CD4-positive, alpha-beta T cell treated with Interleukin-12 subunit alpha and Interleukin-12 subunit beta, for 1 hour (primary cell): Measurements from ENCODE around the gene MACF1.
"Not testable (repeated sequence)": the region's sequence is repeated elsewhere in the genome, so short reads cannot be mapped to it uniquely, and the experiment has no call there.

ENCODE experiments used
- DNase-seq: peaks from one replicate; pipeline ENCODE4 v3.0.0-alpha.2; 2020

The MACF1 gene

GRCh38 chr1:39500862-39501389 is 296.4 kb downstream of the MACF1 start:
- DNase-seq, result no peak

- DNase-seq, result no peak
Observed at GRCh38 chr1:39501666-39502065, 297.2 kb downstream of the MACF1 start.

GRCh38 chr1:39504436-39504835 is 299.9 kb downstream of the MACF1 start:
- DNase-seq, result not testable (repeated sequence)

GRCh38 chr1:39505289-39505688 is 300.8 kb downstream of the MACF1 start:
- no peak for DNase-seq

- DNase-seq, result no peak
Observed at GRCh38 chr1:39507230-39507928, 302.9 kb downstream of the MACF1 start.

DNA sequence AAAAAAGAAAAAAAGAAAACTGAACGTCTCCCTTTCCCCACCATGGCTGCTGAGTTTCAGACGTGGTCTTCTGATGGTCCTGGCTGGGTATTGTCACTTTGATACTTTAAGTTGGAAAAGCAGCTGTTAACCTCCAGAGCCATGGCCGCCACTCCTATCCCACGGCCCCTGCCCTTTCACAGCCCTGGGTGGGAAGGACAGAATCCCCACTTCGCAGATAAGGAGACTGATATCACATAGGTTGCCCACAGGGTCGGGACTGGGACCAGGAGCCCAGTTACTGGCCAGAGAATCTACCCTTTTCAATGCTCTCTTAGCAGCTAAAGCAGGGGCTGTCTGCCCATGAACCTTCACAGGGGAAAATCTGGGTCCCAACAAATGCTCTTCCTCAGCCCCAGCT is 303.8 kb downstream of the MACF1 start:
- no peak for DNase-seq

DNA sequence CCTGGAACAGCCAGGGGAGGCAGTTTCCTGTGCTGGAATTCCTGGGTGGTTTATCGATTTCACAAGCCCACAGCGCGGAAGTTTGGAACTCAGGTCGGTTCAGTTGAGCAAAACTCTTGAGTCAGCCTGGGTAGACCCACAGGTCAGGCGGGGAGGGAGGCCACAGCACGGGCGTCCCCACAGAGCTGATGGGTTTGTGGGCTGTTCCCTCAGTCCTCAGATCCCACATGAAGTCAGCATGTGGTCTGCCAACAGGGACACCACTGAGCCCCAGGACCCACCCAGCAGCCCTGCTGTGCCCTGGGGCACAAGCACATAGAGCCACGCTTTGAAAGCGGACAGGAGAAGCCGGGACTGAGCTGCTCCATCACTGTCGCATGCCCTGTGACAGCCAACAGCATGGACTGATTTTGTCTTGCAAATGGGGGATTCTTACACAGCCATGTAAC is 304.4 kb downstream of the MACF1 start:
- no peak for DNase-seq

DNA sequence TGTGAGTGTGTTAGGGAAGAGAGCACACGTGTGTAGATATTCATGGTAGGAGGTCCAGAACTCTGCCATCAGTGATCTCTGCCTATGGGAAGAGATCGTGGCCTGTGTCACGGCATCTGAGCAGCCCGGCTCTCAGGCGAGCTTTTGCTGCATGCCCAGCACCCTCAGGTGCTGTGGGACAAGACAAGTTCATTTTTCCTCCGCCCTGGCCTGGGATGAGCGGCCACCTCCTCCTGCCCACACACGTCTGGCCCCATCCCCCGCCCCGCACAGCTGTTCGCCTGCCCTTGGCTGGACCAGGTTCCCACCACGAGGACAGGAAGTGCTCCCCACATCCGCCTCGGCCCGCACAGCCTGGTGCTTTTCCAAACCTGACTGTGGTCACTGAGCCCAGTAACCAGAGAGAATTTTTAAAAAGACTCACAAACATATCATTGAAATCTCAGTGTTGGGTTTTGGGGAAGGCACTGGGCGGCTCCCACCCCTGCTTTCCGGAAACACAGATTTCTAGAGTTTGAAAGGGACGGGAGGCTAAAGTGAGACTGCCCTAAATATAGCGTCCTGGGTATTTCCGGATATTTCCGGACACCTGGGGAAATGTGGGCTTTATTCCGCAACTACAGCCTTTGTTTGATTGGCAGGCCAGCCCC is 305.0 kb downstream of the MACF1 start:
- DNase-seq, result peak; percentile 15

DNA sequence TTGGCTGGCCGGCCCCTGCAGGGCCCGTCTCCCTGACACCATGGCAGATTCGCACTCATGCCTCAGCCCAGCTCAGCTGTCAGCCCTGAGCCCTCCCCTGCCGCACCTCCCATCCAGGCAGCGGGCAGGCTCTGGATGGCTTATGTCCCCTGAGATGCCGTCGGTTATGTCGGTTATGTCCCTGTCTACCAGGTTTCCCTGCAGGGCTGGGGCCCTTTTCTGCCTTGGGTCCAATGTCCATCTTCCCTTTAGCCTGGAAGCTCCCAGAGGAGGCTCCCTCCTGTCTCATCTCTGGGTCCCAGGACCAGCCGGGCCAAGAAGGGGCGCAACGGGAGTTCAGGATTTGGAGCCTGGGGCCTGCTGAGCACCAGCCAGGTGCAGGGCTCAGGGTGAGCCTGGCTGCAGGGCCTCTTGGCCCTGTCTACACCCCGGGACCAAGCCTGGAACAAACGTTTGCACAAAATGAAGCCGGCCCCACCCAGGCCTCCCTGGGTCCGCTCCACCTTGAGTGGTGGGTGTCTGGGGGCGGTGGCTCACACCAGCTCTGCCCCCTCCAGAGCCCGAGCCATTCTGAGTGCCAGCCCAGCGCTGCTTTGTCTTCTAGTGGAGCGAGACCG is 306.2 kb downstream of the MACF1 start:
- not testable (repeated sequence) for DNase-seq

GRCh38 chr1:39511477-39511876 is 307.0 kb downstream of the MACF1 start:
- not testable (repeated sequence) for DNase-seq

DNA sequence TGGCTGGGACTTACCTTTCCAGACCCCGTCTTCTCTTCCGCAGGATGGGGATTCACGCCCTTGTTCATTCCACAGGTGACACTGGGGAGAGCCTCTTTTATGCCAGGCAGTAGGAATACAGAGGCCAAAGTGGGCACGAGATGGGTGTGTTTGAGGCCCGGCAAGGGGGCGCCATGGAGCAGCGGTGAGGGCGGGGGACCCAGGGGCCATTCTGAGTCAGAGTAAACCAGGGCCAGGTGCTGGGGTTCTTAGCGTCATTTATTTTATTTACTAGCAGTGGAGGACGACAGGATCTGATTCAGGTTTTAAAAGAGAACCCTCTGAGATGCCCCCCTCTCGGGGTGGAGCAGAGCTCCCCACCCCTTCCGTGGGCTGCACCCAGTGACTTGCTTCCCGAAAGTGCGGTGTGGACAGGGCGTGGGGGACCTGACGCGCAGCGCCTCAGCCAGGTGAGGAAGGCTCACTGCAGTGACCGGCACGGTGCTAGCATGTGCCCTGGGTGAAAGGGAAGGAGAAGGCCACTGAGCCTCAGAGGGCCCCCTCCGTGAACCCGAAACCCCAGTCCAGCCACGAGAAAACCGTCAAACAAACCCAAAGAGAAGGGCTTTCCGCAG is 307.8 kb downstream of the MACF1 start:
- not testable (repeated sequence) for DNase-seq

DNA sequence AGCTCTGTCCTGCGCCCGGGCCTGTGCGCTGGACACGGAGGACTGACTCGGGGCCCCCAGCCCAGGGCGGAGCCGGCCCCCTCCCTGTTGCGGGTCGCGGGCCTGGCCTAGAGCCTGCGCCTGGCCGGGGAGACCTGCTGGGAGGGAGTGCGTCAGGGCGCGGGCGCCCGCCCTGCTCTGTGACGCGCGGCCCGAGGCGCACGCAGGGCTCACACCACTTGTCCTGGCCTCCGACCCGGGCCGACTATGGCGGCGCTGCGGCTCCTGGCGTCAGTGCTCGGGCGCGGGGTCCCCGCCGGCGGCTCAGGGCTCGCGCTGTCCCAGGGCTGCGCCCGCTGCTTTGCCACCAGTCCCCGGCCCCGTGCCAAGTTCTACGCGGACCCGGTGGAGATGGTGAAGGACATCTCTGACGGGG is 310.2 kb downstream of the MACF1 start:
- not testable (repeated sequence) for DNase-seq

DNA sequence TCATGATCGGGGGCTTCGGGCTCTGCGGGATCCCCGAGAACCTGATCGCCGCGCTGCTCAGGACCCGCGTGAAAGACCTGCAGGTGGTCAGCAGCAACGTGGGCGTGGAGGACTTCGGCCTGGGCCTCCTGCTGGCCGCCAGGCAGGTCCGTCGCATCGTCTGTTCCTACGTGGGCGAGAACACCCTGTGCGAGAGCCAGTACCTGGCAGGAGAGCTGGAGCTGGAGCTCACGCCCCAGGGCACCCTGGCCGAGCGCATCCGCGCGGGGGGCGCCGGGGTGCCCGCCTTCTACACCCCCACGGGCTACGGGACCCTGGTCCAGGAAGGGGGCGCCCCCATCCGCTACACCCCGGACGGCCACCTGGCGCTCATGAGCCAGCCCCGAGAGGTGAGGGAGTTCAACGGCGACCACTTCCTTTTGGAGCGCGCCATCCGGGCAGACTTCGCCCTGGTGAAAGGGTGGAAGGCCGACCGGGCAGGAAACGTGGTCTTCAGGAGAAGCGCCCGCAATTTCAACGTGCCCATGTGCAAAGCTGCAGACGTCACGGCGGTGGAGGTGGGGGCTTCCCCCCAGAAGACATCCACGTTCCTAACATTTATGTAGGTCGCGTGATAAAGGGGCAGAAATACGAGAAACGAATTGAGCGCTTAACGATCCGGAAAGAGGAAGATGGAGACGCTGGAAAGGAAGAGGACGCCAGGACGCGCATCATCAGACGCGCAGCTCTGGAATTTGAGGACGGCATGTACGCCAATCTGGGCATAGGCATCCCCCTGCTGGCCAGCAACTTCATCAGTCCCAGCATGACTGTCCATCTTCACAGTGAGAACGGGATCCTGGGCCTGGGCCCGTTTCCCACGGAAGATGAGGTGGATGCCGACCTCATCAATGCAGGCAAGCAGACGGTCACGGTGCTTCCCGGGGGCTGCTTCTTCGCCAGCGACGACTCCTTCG is 310.9 kb downstream of the MACF1 start:
- DNase-seq, result not testable (repeated sequence)

DNA sequence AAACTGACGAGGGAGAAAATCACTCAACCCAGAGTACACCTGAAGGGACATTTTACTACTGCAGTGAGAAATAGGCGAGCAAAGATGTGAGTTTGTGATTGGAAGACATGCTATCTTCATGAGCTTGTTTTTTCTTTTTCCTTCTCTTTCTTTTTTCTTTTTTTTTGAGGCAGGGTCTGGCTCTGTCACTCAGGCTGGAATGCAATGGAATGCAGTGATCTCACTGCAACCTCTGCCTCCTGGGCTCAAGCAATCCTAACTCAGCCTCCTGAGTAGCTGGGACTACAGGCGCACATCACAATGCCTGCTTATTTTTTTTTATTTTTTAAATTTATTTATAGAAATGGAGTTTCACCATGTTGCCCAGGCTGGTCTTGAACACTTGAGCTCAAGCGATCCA is 312.3 kb downstream of the MACF1 start:
- DNase-seq, result not testable (repeated sequence)

DNA sequence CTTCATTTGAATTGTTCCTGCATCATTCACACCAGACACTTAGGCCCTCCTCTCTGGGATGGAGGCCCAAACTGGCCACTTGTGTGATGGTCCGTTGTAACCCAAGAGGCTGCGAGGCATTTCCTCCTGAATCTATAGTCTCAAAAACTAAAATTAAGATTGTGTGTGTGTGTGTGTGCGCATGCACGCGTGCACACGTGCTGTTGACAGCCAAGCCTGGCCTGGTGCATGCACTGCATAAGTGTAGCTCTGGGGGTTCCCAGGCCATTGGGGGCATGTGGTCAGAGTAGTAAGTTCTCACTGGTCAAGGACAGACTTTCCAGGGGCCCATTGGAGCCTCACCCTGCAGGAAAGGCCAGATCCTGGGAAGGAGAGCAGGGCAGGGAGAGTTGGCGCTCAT is 313.4 kb downstream of the MACF1 start:
- DNase-seq, result not testable (repeated sequence)

DNA sequence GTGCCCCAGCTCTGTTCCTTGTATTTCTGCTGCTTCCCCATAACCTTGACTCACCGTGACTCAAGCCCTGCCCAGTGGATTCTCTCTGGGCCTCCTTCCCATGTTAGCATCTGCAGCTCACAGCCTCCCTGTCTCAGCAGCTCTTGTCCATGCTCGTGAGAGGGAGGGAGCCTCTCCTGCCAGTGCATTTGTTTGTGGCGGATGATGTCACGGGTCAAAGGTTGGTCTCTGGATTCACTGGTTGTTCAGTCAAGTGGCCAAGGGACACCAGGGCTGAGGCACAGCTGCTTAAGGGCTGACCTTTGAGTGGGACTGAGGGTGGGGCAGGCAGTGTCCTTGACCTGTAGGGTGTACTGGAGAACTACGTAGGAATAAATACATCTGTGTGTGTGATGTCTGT is 314.9 kb downstream of the MACF1 start:
- DNase-seq, result not testable (repeated sequence)

DNA sequence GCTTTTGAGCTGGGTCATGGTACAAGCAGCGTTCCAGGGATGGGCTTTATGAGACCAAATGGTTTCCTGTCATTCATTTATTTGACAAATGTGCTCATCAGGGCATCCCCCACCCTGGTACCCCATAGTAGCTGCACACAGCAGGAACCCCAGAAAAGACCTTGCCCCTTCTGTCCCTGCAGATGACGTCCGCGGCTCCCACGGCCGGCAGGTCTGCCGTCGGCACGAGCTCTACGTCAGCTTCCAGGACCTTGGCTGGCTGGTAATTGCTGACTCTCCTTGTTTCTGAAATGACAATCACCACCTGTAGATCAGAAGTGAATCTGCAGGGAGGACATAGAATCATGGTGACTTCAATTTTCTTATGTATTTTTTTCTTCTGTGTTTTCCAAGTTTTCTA is 317.7 kb downstream of the MACF1 start:
- not testable (repeated sequence) for DNase-seq

GRCh38 chr1:39522661-39523567 is 318.4 kb downstream of the MACF1 start:
- no peak for DNase-seq

- DNase-seq, result no peak
Observed at GRCh38 chr1:39524171-39524570, 319.7 kb downstream of the MACF1 start.

DNA sequence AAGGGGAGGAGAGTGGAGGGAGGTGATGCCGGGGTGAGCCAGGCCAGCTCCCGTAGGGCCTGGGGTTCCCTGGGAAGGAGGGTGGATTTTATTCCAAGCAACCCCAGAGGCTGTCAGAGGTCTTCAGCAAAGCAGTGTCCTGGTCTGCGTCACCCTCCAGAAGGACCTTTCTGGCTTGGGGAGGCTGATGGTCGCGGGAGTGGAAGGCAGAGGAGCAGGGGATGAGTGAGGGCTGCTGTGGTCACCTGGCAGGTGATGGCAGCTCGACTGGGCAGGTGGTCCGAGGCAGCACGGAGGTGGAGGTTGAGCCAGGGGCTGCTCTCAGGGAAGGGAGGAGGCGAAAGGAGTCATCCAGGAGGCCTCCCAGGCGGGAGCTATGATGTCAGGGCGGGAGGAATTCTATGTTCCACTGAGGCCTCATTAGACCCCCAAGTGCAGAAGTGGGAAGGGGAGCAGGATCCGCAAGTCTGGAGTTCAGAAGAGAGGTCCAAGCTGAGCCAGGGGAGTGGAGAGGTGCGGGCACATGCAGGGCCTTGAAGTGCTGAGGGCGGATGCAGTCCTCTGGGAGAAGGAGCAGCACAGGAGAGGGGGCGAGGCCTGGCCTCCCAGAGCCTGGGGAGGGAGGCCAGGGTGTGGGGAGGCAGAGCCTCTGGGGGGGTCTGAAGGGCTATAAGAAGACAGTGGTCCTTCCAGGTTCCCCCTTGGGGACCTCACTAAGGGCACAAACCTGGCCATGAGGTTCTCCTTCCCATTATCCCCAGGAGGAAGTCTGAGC is 320.3 kb downstream of the MACF1 start:
- no peak for DNase-seq
